Smooth muscle cell (in vitro differentiated cells): ENCODE results near the gene CNIH3. TPM values are rescaled to one million over a fixed set of nuclear protein-coding genes. Genes with fewer than 3 reads are reported as not detected.

Experiments used
- DNase-seq: peaks from one replicate; lab custom pipeline; 2025; ENCODE audit not compliant: unreplicated experiment; lab: John Stamatoyannopoulos, UW
- H2AFZ ChIP-seq: fragments of 200-600 bp; sonication (generic); 2 replicates; pipeline ENCODE4 v1.6.0; 2016; ENCODE audit warnings: antibody characterized with exemption, low read depth, mild to moderate bottlenecking
- H3F3A ChIP-seq: fragments of 200-600 bp; sonication (generic); 2 replicates; pipeline ENCODE4 v1.6.0; 2017; ENCODE audit warnings: antibody characterized with exemption, low read depth
- H3K27ac ChIP-seq: fragments of 200-600 bp; sonication (generic); 2 replicates; pipeline ENCODE4 v1.5.1; 2016; ENCODE audit warnings: low read depth, mild to moderate bottlenecking
- H3K27me3 ChIP-seq: fragments of 200-600 bp; sonication (generic); 2 replicates; pipeline ENCODE4 v1.6.1; 2016; ENCODE audit warnings: low read depth, mild to moderate bottlenecking
- H3K36me3 ChIP-seq: fragments of 200-600 bp; sonication (generic); 2 replicates; pipeline ENCODE4 v1.5.1; 2016; ENCODE audit warnings: low read depth
- H3K4me1 ChIP-seq: fragments of 200-600 bp; sonication (generic); 2 replicates; pipeline ENCODE4 v1.5.1; 2016; ENCODE audit warnings: low read depth
- H3K4me2 ChIP-seq: fragments of 200-600 bp; sonication (generic); 2 replicates; pipeline ENCODE4 v1.6.0; 2016; ENCODE audit warnings: mild to moderate bottlenecking
- H3K4me3 ChIP-seq: fragments of 200-600 bp; sonication (generic); 2 replicates; pipeline ENCODE4 v1.5.1; 2016; ENCODE audit warnings: mild to moderate bottlenecking
- H3K79me2 ChIP-seq: fragments of 200-600 bp; sonication (generic); 2 replicates; pipeline ENCODE4 v1.6.0; 2016; ENCODE audit warnings: low read depth, mild to moderate bottlenecking
- H3K9ac ChIP-seq: fragments of 200-600 bp; sonication (generic); 2 replicates; pipeline ENCODE4 v1.6.0; 2016; ENCODE audit warnings: low read depth
- H3K9me3 ChIP-seq: fragments of 200-600 bp; sonication (generic); replicated peaks from 2 replicates; pipeline ENCODE4 v1.5.1; 2016; ENCODE audit warnings: low read depth
- H4K20me1 ChIP-seq: fragments of 200-600 bp; sonication (generic); 2 replicates; pipeline ENCODE4 v1.6.0; 2016; ENCODE audit warnings: low read depth
- WGBS: methylation state at CpG from one replicate; pipeline ENCODE4 v1.1.7; 2016; ENCODE audit warnings: low lambda C conversion rate; 5-methylcytosine and 5-hydroxymethylcytosine counted together
- polyA plus RNA-seq: library from polyadenylated mRNA; unstranded; fragments of >200 nt; fragmentation: Nextera tagmentation; extraction: Ambion mirVana; gene quantifications from 2 replicates; pipeline ENCODE4 v1.2.1, GENCODE V29; 2016
- total RNA-seq: library from RNA; depleted of rRNA; stranded (reverse); fragments of >200 nt; gene quantifications from 2 replicates; pipeline ENCODE4 v1.2.3, GENCODE V29; 2014
- TF ChIP-seq, protein P1 (sequence below): fragments of 200-600 bp; sonication (generic); IDR thresholded peaks from 2 replicates; pipeline ENCODE4 v1.5.1; 2017; ENCODE audit warnings: borderline replicate concordance, mild to moderate bottlenecking, antibody characterized with exemption; ENCODE audit not compliant: insufficient read depth, poor library complexity, severe bottlenecking

The CNIH3 gene
- total and polyA plus RNA-seq, 2 experiments from 2014 or later: 6.6 to 8.0 TPM

DNA sequence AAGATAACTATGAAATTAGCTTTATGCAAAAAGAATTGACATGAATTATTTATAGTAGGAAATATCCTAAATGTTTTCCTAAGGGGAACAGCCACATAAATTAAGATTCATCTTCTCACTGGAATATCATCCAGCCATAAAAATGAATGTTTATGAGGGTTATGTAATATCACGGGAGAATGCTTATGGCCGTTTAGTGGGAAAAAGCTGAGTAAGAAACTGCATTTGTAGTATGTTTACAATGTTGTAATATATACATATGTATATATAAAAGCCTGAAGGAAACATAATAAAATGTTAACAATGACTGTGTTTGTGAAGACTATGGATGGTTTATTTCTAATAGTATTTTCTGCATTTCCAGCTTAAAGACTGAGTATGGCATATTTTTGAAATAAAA, 161.1 kb downstream of the CNIH3 start:
- DNase-seq: no peak
- no peaks in the 10 kb centered on the region for H3F3A ChIP-seq
- H3K27me3 ChIP-seq: no peaks in the 10 kb centered on the region
- no peaks in the 10 kb centered on the region for H3K9me3 ChIP-seq
- H3K9ac ChIP-seq: no peak overlapping the region
- H3K4me2 ChIP-seq: no peak overlapping the region
- no peaks in the 10 kb centered on the region for H4K20me1 ChIP-seq
- no peak overlapping the region for H2AFZ ChIP-seq
- H3K4me1 ChIP-seq: no peaks in the 10 kb centered on the region
- H3K36me3 ChIP-seq: no peaks in the 10 kb centered on the region
- no peak overlapping the region for H3K27ac ChIP-seq
- no peak overlapping the region for H3K4me3 ChIP-seq
- no peaks in the 10 kb centered on the region for H3K79me2 ChIP-seq
- WGBS: 86% methylated on average over 2 of the region's 2 CpGs
- TF ChIP-seq, protein P1, sequence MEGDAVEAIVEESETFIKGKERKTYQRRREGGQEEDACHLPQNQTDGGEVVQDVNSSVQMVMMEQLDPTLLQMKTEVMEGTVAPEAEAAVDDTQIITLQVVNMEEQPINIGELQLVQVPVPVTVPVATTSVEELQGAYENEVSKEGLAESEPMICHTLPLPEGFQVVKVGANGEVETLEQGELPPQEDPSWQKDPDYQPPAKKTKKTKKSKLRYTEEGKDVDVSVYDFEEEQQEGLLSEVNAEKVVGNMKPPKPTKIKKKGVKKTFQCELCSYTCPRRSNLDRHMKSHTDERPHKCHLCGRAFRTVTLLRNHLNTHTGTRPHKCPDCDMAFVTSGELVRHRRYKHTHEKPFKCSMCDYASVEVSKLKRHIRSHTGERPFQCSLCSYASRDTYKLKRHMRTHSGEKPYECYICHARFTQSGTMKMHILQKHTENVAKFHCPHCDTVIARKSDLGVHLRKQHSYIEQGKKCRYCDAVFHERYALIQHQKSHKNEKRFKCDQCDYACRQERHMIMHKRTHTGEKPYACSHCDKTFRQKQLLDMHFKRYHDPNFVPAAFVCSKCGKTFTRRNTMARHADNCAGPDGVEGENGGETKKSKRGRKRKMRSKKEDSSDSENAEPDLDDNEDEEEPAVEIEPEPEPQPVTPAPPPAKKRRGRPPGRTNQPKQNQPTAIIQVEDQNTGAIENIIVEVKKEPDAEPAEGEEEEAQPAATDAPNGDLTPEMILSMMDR: no peak

DNA sequence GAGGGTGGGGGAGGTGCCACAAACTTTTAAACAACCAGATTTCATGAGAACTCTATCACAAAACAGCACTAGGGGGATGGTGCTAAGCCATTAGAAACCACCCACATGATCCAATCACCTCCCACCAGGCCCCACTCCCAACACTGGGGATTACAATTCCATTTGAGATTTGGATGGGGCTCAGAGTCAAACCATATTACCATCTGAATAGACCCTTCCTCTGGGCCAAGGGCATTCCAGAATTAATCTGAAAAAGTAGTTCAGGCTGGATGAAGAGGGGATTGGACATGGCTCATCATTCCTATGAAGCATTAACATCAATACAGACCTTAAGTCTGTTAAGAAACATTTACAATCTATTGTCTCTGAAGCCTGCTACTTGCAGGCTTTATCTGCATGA, 163.4 kb downstream of the CNIH3 start:
- no peak overlapping the region for H2AFZ ChIP-seq
- TF ChIP-seq, protein P1: no peak
- no peak overlapping the region for H3K9ac ChIP-seq
- no peaks in the 10 kb centered on the region for H3K79me2 ChIP-seq
- no peak overlapping the region for H3K4me2 ChIP-seq
- no peaks in the 10 kb centered on the region for H3K27me3 ChIP-seq
- peaks cover 7% of the 10 kb centered on the region for H3F3A ChIP-seq
- DNase-seq: no peak
- no peaks in the 10 kb centered on the region for H3K4me1 ChIP-seq
- H4K20me1 ChIP-seq: no peaks in the 10 kb centered on the region
- H3K4me3 ChIP-seq: no peak overlapping the region
- no peaks in the 10 kb centered on the region for H3K36me3 ChIP-seq
- H3K27ac ChIP-seq: no peak overlapping the region
- H3K9me3 ChIP-seq: no peaks in the 10 kb centered on the region

DNA sequence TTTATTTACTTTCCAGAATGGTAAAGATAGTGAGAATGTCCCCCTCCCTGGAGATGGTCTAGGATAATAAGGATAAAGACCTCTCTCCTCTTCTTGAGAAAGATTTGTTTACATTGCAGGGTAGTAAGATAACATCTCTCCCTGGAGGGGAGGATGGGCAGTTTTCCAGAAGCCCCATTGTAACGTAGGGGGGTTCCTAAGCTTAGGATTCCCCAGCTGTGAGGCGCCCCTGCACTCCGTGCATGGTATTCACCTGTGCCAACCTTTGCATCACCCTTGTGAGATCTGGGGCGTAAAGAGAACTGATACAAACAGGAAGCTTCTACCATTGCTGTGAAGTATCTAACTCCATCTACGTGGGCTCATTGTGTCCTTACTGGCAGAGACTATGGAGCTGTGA, 164.6 kb downstream of the CNIH3 start:
- H2AFZ ChIP-seq: no peak overlapping the region
- TF ChIP-seq, protein P1: no peak
- DNase-seq: no peak
- no peaks in the 10 kb centered on the region for H3K36me3 ChIP-seq
- peaks cover 7% of the 10 kb centered on the region for H3F3A ChIP-seq
- H4K20me1 ChIP-seq: no peaks in the 10 kb centered on the region
- H3K4me2 ChIP-seq: no peak overlapping the region
- no peaks in the 10 kb centered on the region for H3K79me2 ChIP-seq
- H3K4me1 ChIP-seq: no peaks in the 10 kb centered on the region
- WGBS: 72% methylated on average over 5 of the region's 5 CpGs
- H3K9ac ChIP-seq: no peak overlapping the region
- H3K27ac ChIP-seq: no peak overlapping the region
- no peaks in the 10 kb centered on the region for H3K27me3 ChIP-seq
- no peak overlapping the region for H3K4me3 ChIP-seq
- H3K9me3 ChIP-seq: no peaks in the 10 kb centered on the region

DNA sequence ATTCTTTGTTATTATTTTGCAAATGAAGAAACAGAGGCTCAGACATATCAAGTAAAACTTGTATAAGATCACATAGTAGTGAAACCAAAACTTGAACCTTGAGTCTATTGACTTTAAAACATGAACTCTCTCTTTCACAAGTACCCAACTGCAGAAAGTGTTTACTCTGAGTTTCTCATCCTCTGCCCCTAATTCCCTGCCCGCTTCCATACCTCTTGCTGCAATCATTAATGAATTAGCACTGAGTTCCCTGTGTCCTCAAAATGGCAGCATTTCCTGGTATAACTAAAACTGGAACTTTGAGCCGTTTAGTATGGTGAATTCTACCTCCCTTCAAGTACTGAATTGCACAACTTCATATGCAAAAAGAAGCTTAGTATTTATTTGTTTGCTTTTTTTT, 165.7 kb downstream of the CNIH3 start:
- Histone ChIP-seq H3K9ac (no peak overlapping the region), H3K9me3 (no peaks in the 10 kb centered on the region), H3K4me1 (no peaks in the 10 kb centered on the region), H3K36me3 (no peaks in the 10 kb centered on the region), H3K79me2 (no peaks in the 10 kb centered on the region), H3F3A (peaks cover 7% of the 10 kb centered on the region), H3K4me3 (no peak overlapping the region), H3K27ac (no peak overlapping the region), H2AFZ (no peak overlapping the region), H3K4me2 (no peak overlapping the region), H3K27me3 (no peaks in the 10 kb centered on the region), H4K20me1 (no peaks in the 10 kb centered on the region)
- no peak for DNase-seq
- TF ChIP-seq, protein P1: no peak
- WGBS: 89% methylated on average over 2 of the region's 2 CpGs
